Right cardiac atrium (tissue), 5 donors: Measurements from ENCODE around the gene ACTN1. TPM values are rescaled to one million over a fixed set of nuclear protein-coding genes. Genes with fewer than 3 reads are reported as not detected.

ENCODE experiments used
- ATAC-seq, 2 donors: fragments of 200-7000 bp; cut with Tn5 transposase; one replicate each; pipeline versions ENCODE4 v1.8.0 to v1.9.1; 2020; ENCODE audit warnings: moderate library complexity in 2 of 2, mild to moderate bottlenecking in 1 of 2
- DNase-seq, 3 donors: peaks; one replicate each; pipeline ENCODE4 v3.0.0-alpha.2; 2020
- H3K27ac ChIP-seq: one replicate; pipeline ENCODE4 v1.5.1; 2013; ENCODE audit warnings: mild to moderate bottlenecking, low read length, control low read depth, moderate library complexity
- H3K27me3 ChIP-seq: one replicate; pipeline ENCODE4 v1.6.1; 2013; ENCODE audit not compliant: control insufficient read depth, insufficient read depth
- H3K4me1 ChIP-seq: one replicate; pipeline ENCODE4 v1.6.1; 2013; ENCODE audit warnings: low read length; ENCODE audit not compliant: control insufficient read depth, insufficient read depth
- H3K4me3 ChIP-seq: one replicate; pipeline ENCODE4 v1.5.1; 2013; ENCODE audit warnings: low read length, control low read depth
- H3K9me3 ChIP-seq: one replicate; pipeline ENCODE4 v1.6.1; 2013; ENCODE audit warnings: low read length; ENCODE audit not compliant: control insufficient read depth
- WGBS: extraction: QIAGEN DNeasy Blood & Tissue Kit; methylation state at CpG from one replicate; pipeline ENCODE4 v1.1.7; 2013; 5-methylcytosine and 5-hydroxymethylcytosine counted together
- intact Hi-C, 4 donors: fragments of 100-400 bp; cut with DNase I; formaldehyde crosslinking; loops; one replicate each; pipeline versions ENCODE4 v1.11.0 to v1.14.0; 2022 to 2023
- polyA plus RNA-seq: library from polyadenylated mRNA; stranded (reverse); fragments of 200-250 nt; gene quantifications from one replicate; pipeline ENCODE4 v1.2.3, GENCODE V29; 2013
- total RNA-seq, 4 donors: library from RNA; stranded (reverse); fragmentation: NEBNext Ultra II Directional; extraction: Animal tissue kit (Norgen Biotek cat#: 25700); gene quantifications; one replicate each; pipeline ENCODE4 v1.2.1, GENCODE V29; 2021
- donor health status: healthy with polysubstance abuse.
- donor health status: DM: no; HTN: yes; CAD: no.
- donor health status: DM: no; HTN: no; CAD: no.
- donor health status: DM: no; HTN: yes; CAD: no; lungs with severe emphysema.
- donor health status: DM: yes; HTN: yes; CAD: no.

Gene ACTN1
- total and polyA plus RNA-seq, 5 donors: 80.5 to 305 (median 155) TPM

- no peaks in the 10 kb centered on the region for H3K9me3 ChIP-seq
- no peak overlapping the region for H3K27ac ChIP-seq
- no peak for DNase-seq
- no peaks in the 10 kb centered on the region for H3K27me3 ChIP-seq
- intact Hi-C loops: no loop called here
- H3K4me3 ChIP-seq: no peak overlapping the region
- ATAC-seq: no peak
- no peaks in the 10 kb centered on the region for H3K4me1 ChIP-seq
- 91% methylated on average over 20 of the region's 20 CpGs for WGBS
Measured at GRCh38 chr14:68878908-68879307, 100.2 kb downstream of the ACTN1 start.

GRCh38 chr14:68877993-68878575 is 101.0 kb downstream of the ACTN1 start:
- DNase-seq (no peak), ATAC-seq (peak in 1 of 2 donors; percentile 11)
- Histone ChIP-seq H3K27me3 (no peaks in the 10 kb centered on the region), H3K27ac (no peak overlapping the region), H3K9me3 (no peaks in the 10 kb centered on the region), H3K4me3 (no peak overlapping the region), H3K4me1 (no peaks in the 10 kb centered on the region)
- intact Hi-C loops: no loop called here
- WGBS: 88% methylated on average over 18 of the region's 18 CpGs

- no peaks in the 10 kb centered on the region for H3K9me3 ChIP-seq
- H3K27ac ChIP-seq: no peak overlapping the region
- no peaks in the 10 kb centered on the region for H3K27me3 ChIP-seq
- no peak overlapping the region for H3K4me3 ChIP-seq
- intact Hi-C loops: no loop called here
- ATAC-seq (no peak), DNase-seq (no peak)
- no peaks in the 10 kb centered on the region for H3K4me1 ChIP-seq
- 98% methylated on average over 6 of the region's 6 CpGs for WGBS
Measured at GRCh38 chr14:68876976-68877375, 102.1 kb downstream of the ACTN1 start.

DNA sequence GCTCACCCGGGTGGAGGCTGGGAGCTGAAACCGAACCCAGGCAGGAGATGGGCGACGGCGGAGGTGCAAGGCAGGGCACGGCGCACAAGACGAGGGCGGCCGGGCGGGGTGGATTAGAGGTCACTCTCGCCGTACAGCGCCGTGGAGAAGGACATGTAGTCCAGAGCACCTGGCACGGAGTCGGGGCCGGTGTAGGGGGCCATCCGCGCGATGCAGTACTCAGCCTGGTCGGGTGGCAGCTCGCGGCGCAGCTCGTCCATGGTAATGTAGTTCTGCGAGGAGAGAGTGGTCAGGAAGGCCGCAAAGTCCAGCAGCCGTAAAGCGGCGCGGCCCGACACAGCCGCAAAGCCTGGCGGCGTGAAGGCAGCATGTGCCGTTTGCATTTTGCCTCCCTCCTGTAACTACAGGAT is 104.4 kb downstream of the ACTN1 start:
- intact Hi-C loops: no loop called here
- 94% methylated on average over 37 of the region's 37 CpGs for WGBS
- H3K4me3 ChIP-seq: no peak overlapping the region
- H3K27me3 ChIP-seq: no peaks in the 10 kb centered on the region
- ATAC-seq (no peak), DNase-seq (no peak)
- no peak overlapping the region for H3K27ac ChIP-seq
- no peaks in the 10 kb centered on the region for H3K4me1 ChIP-seq
- H3K9me3 ChIP-seq: no peaks in the 10 kb centered on the region

DNA sequence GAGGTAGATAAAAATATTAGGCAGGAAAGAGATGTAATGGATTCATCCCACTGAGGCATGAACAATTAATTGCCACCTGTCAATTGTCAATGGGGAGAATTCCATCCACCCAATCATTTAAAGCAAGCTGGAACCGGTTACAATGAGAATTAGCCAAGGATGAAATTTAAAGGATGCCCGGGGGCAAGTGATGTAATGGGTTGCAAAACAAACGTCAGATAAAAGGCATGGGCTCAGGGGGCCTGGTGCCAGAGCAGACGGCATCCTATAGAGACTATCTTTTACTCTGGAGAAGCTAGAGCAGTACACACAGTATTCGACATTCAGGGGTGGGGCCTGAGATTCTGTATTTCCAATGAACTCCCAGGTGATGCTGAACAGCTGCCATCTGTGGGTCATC is 105.7 kb downstream of the ACTN1 start:
- DNase-seq: no peak
- intact Hi-C loops: no loop called here
- no peaks in the 10 kb centered on the region for H3K27me3 ChIP-seq
- H3K27ac ChIP-seq: no peak overlapping the region
- no peak overlapping the region for H3K4me3 ChIP-seq
- H3K9me3 ChIP-seq: no peaks in the 10 kb centered on the region
- H3K4me1 ChIP-seq: no peaks in the 10 kb centered on the region
- no peak for ATAC-seq
- 79% methylated on average over 5 of the region's 5 CpGs for WGBS

DNA sequence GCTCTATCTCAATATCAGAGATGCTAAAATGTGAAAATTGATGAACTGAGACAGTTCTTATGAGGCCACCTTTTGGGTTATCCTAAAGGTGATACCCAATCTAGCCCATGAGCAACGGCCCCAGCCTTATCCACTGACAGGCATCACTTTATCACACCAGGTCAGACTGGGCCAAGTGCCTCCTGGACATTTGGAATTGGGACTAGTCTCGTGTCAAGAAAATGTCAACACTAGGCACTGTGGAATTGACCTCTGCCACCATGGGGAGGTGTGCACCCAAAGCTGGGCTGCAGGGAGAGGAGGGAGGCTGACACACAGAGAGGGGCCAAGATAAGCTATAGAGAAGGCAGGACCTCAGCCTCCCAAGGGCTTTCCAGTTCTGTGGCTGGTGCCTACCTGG is 107.7 kb downstream of the ACTN1 start:
- intact Hi-C loops: no loop called here
- DNase-seq (no peak), ATAC-seq (no peak)
- Histone ChIP-seq H3K27ac (no peak overlapping the region), H3K4me1 (no peaks in the 10 kb centered on the region), H3K4me3 (no peak overlapping the region), H3K9me3 (no peaks in the 10 kb centered on the region), H3K27me3 (no peaks in the 10 kb centered on the region)
- 79% methylated on average over 2 of the region's 2 CpGs for WGBS

- Histone ChIP-seq H3K27ac (no peak overlapping the region), H3K4me3 (no peak overlapping the region), H3K27me3 (no peaks in the 10 kb centered on the region), H3K4me1 (no peaks in the 10 kb centered on the region), H3K9me3 (peaks cover 2% of the 10 kb centered on the region)
- intact Hi-C loops: loop anchor here in 1 of 4 donors (10.0 kb wide), 1 partner anchor 238 kb away; no protein-coding TSS in a partner anchor
- ATAC-seq (no peak), DNase-seq (no peak)
Measured at GRCh38 chr14:68866991-68867533, 112.0 kb downstream of the ACTN1 start.

DNA sequence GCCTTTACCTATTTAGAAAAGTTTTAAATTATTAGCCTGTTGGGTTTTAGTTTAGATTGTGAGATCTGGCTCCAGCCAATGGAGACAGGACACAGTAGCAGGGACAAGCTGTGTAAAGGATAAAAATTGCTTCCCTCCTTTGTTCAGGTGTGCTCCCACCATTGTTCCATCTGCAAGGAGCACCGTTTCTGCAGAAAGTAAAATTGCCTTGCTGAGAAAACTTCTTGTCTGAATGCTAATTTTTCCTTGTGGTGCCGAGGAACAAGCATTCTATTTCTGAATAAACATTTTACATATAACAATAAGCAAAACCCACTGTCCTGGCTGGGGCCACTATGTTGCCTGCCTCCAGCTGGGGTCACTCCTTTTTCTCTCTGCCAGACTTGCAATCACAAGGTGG is 113.6 kb downstream of the ACTN1 start:
- H3K4me3 ChIP-seq: no peak overlapping the region
- 98% methylated on average over 2 of the region's 2 CpGs for WGBS
- DNase-seq (no peak), ATAC-seq (no peak)
- peaks cover 2% of the 10 kb centered on the region for H3K9me3 ChIP-seq
- H3K4me1 ChIP-seq: no peaks in the 10 kb centered on the region
- no peak overlapping the region for H3K27ac ChIP-seq
- intact Hi-C loops: loop anchor here in 1 of 4 donors (10.0 kb wide), 1 partner anchor 239 kb away; no protein-coding TSS in a partner anchor
- H3K27me3 ChIP-seq: no peaks in the 10 kb centered on the region

GRCh38 chr14:68864361-68864750 is 114.7 kb downstream of the ACTN1 start:
- intact Hi-C loops: loop anchor here in 3 of 4 donors (5.0 to 10.0 kb wide), 2 partner anchors 240 to 243 kb away; no protein-coding TSS in a partner anchor
- 78% methylated on average over 6 of the region's 6 CpGs for WGBS
- peak; percentile 38 to 44 for ATAC-seq

GRCh38 chr14:68863610-68864360 is 115.3 kb downstream of the ACTN1 start:
- ATAC-seq: peak; percentile 7 to 20

More at GRCh38 chr14:68864361-68864750, 114.7 kb downstream of the ACTN1 start:
- no peaks in the 10 kb centered on the region for H3K27me3 ChIP-seq
- peaks cover 2% of the 10 kb centered on the region for H3K9me3 ChIP-seq
- no peak for DNase-seq
- H3K4me3 ChIP-seq: no peak overlapping the region
- H3K4me1 ChIP-seq: no peaks in the 10 kb centered on the region
- no peak overlapping the region for H3K27ac ChIP-seq

GRCh38 chr14:68862954-68863594 is 116.0 kb downstream of the ACTN1 start:
- 2% methylated on average over 2 of the region's 2 CpGs for WGBS
- ATAC-seq: peak; percentile 65 to 77
- intact Hi-C loops: loop anchor here in 3 of 4 donors (5.0 to 10.0 kb wide), 2 partner anchors 242 to 244 kb away; no protein-coding TSS in a partner anchor
- no peak overlapping the region for H3K4me3 ChIP-seq
- no peaks in the 10 kb centered on the region for H3K4me1 ChIP-seq
- H3K27me3 ChIP-seq: no peaks in the 10 kb centered on the region
- peaks cover 2% of the 10 kb centered on the region for H3K9me3 ChIP-seq
- H3K27ac ChIP-seq: no peak overlapping the region
- DNase-seq: peak; percentile 78 to 93 (median 88)

More at GRCh38 chr14:68863610-68864360, 115.3 kb downstream of the ACTN1 start:
- Histone ChIP-seq H3K4me3 (no peak overlapping the region), H3K9me3 (peaks cover 2% of the 10 kb centered on the region), H3K4me1 (no peaks in the 10 kb centered on the region), H3K27me3 (no peaks in the 10 kb centered on the region), H3K27ac (no peak overlapping the region)
- intact Hi-C loops: loop anchor here in 3 of 4 donors (5.0 to 10.0 kb wide), 2 partner anchors 241 to 244 kb away; no protein-coding TSS in a partner anchor
- no peak for DNase-seq
- WGBS: 86% methylated on average over 13 of the region's 13 CpGs
